NCI-H2196 (cell line): ENCODE measurements around the gene COL4A2.

Source experiments
- DNase-seq: peaks from one replicate; lab custom pipeline; 2025; ENCODE audit not compliant: unreplicated experiment; lab: John Stamatoyannopoulos, UW

COL4A2 gene

DNA sequence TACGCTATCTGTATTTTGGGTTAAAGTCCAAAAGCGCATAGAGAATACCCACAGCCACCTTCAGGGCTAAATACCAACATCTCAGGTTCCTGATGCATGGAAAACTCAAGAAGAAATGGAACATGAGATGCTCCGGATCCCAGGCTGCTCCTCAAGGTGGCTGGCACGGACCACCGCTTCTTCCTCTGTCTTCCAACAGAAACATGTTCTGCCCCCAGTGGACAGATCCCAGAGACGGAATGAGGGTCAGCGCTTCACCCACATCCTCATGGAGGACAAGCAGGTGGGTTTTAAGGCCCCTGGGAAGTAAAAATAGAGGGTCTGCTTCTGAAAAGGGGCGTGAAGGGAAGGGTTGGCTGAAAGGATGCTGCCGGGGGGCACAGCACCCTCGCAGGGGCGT lies 17.4 kb upstream of the COL4A2 start:
- DNase-seq, result no peak

DNA sequence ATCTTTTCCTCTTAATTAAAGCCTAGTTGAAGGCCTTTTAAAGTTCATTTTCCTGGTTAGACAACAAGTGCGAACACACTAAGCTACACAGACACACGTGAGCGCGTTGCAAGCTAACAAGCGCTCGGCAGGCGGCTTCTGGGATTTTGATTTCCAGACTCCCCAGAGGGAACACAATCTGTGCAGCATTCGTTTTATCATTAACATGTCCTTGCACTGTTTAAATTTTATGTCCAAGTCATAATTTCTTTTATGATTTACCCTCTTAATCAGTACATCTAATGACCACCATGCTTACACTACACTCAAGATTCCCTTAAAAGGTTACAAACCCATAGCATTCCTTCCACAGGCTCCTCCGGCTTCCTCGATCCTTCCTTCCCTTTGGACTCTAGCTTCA lies 16.9 kb upstream of the COL4A2 start:
- no peak for DNase-seq

- DNase-seq, result no peak
Observed at GRCh38 chr13:110290826-110291225, 16.3 kb upstream of the COL4A2 start.

DNA sequence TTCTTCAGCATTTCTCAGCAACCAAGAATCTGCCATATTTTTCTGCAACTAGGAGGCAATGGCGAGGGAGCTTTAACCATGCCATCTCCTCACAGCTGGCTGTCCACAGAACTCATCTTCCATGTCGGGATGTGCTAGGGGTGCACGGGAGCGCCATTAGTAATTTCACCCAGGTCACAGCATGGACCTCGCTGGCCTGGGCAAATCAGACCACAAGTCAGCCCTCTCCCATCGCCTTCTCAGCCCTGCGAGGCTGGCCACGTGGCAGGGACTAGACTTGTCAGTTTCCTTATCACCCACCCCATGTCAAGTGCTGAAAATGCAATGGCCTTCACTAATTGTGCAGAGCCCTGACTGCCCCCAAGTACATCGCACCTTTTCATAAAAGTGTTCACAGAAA lies 15.8 kb upstream of the COL4A2 start:
- no peak for DNase-seq

- DNase-seq, result no peak
Observed at GRCh38 chr13:110293037-110293436, 14.0 kb upstream of the COL4A2 start.

DNA sequence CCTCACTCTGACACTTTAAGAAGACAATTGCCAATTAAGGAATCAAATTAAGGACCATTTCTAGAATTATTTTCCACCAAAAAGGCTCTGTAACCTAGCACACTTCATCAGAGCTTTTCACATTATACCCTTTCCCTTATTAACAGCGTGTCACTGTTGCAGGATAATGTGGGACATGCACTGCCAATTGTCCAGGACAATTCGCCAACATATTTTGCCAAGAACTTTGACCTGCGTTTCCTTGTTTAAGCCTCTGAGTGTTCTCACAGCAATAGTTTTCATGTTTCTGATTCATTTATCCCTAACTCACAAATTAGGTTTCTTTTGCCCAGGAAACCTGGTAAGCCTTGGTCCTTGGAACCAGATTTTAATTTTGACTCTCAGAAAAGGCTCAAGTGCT lies 13.4 kb upstream of the COL4A2 start:
- no peak for DNase-seq

DNA sequence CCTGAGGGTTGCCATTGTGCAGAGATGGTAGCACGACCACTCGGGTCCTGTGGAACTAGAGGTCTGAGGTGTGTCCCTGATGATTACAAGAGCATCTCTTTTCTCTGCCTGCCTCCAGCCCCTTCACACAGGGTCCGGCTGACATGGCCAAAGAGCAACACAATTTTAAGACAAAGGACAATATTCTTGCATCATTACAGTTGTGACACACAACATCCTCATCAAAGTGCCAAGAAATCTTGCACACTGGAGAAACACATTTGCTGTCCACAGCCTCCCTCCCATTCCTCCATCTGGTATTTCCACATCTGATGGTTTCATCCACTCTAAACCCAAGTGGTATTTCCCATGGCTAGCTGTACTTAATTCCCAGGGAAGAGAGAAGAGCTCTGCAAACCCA lies 12.9 kb upstream of the COL4A2 start:
- no peak for DNase-seq

DNA sequence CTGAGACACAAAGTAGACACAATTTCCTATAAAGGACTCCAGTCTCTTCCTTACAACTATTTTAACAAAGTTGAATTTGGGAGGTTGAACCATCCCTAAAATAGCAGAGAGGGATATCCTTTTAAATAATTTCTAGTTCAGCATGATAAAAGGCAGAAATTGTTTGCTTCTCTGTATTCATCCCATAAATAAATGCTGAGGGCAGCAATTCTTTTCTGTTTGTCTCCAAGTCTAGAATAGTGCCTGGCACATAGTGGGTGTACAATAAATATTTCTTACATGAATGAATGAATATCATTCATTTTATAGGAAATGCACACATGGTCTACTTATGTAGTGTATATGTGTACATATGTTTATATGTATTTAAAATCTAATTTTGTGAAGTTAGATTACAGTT lies 12.5 kb upstream of the COL4A2 start:
- DNase-seq, result no peak

DNA sequence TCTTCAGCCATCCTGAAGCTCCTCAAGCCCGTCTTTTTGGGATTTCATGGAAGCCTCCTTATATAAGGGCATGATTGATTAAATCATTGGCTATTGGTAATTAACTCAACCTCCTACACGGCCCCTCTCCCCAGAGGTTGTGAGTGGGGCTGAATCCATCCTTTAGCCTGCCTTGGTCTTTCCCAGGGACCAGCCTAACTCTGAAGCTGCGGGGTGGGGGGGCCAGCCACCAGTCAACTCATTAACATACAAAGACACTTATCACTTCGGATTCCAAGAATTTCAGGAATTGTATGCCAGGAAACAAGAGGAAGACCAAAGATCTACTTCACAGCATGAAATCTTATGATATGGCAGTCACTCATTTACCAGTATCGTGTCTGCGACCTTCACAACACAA lies 10.1 kb upstream of the COL4A2 start:
- no peak for DNase-seq

DNA sequence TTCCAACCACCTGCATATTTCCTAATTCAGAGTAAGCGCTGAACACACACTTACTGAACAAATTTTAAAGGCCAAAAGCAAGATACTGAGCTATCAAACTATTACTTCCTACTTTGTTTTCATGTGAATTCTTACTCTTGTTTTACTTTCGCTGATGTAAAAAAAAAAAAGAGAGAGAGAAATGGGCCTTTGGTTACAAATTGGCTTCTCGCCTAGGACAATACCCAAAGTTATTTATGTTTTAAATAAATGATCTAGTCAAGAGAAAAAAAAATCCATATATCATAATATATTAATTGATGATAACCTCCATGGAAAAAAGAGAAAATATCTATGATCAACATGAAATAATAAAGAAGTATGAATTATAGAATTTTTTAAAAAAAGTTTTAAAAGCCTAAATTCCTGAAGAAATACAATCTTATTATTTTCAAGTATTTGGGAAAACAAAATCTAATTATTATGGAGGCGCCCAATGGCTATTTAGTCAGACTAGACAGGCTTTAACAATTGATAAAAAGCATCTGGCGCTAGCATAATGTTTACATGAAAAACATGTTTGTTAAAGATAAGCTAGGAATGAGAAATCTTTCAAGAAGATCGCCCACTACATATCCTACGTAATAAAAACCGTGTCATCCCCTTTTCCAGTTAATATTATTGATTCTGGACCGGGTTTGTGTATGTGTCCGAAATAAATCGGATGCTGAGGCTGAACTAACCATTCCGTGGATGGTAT lies 9.1 kb upstream of the COL4A2 start:
- no peak for DNase-seq

DNA sequence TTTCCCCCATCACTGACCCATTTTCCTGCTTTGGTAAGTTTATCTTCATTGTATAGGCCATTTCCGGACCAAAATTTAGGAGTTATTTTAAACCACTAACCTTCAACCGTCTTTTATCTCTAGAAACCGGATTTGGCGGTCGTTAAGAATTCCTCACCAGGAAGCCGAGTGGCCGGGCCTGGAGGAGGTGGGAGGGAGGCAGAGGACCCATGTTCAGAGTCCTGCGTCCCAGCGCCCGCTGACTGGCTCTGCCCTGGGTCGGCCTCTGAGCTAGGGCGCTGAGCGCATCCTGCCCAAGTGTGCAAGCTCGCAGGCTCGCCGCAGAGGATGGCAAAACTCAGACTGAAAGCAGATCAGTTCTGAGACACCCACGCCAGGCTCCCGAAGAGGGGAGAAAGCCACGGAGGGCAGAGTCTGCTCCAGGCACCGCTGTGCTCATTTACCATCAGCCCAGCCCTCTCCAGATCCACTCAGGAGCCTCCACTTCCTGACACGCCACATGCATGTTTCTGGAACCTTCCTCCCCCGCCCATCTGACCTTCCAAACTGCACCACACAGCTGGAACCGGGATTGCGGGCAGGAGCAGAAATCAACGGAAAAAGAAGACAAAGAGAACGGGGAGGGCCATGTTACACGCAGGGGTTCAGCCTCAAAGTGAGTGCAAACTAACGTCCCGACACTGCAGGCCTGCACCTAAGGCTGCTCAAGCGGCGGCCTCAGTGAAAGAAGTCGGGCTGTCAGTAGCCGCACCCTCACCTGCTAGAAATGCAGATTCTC lies 8.4 kb upstream of the COL4A2 start:
- no peak for DNase-seq

- no peak for DNase-seq
Observed at GRCh38 chr13:110299283-110299840, 7.7 kb upstream of the COL4A2 start.

GRCh38 chr13:110300090-110300815 lies 6.8 kb upstream of the COL4A2 start:
- no peak for DNase-seq

GRCh38 chr13:110301083-110301482 lies 6.0 kb upstream of the COL4A2 start:
- no peak for DNase-seq

- DNase-seq, result no peak
Observed at GRCh38 chr13:110301606-110302553, 5.2 kb upstream of the COL4A2 start.

DNA sequence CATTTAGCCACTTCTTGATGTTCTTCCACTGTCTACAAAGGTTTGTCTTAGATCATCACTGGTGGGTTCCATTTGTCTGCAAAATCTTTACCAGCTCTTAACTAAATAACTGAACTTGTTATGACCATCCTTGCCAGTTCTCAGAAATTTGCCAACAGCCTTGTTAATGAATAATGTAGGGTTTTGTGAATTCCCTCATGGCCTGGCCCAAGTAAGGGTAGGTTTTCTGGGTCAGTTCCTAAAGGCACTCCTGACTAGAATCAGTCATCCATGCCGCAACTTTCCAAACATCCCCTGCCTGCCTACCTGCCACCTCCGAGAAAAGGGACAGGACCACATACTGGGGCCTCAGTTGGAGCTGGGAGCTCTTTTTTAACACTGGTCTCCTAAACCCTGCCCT lies 4.1 kb upstream of the COL4A2 start:
- DNase-seq, result no peak

GRCh38 chr13:110303644-110304043 lies 3.4 kb upstream of the COL4A2 start:
- no peak for DNase-seq

DNA sequence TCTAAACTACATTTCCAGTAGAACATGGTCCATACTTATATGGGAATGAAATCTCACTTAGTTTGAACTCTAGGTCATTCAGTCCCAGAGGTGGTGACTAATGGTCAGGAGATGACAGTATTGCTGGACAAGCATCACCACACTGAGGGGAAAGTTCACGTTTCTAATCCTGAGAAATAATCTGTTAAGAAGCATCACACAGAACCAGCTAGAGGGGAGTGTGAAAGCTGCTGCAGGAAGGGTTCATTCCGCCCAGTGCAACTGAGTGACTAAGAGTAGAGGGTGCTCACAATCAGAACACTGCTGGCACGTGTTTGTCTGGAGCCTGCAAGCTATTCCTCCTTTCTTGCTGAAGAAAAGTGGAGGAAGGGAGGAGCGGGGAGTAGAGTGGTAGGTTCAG lies 2.8 kb upstream of the COL4A2 start:
- DNase-seq, result no peak

- DNase-seq, result no peak
Observed at GRCh38 chr13:110305001-110305400, 2.1 kb upstream of the COL4A2 start.

- DNase-seq, result no peak
Observed at GRCh38 chr13:110305544-110305943, 1.5 kb upstream of the COL4A2 start.

DNA sequence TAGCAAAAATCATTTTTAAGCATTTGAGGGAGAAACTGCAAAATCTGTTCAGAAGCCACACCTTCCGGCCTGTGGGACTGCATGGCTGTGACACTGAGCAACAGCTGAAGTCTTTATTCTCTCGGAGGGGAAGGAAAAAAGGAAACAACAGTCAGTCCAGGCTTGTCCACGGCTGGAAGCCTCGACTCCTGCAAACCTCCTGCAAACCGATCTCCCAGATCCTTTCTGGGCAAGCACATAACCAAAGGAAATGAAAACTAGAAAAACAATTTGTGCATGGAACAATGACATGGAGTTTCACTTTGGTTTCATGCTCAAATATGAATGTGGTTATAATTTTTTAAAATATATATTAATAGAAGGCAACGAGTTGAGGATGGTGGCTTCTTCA lies 1.1 kb upstream of the COL4A2 start:
- no peak for DNase-seq
